Cardiac septum (tissue), 1 donor: ENCODE data around the gene ZNF620. TPM values are rescaled to one million over a fixed set of nuclear protein-coding genes. Genes with fewer than 3 reads are reported as not detected.
A peak's percentile ranks its signal among the peaks of the same experiment; 100 is the strongest.
"Not testable (repeated sequence)": the region's sequence is repeated elsewhere in the genome, so short reads cannot be mapped to it uniquely, and the experiment has no call there.

ENCODE experiments used
- DNase-seq: peaks from one replicate; pipeline ENCODE4 v3.0.0-alpha.2; 2020; ENCODE audit warnings: low spot score
- intact Hi-C: fragments of 100-400 bp; cut with DNase I; formaldehyde crosslinking; loops from one replicate; pipeline ENCODE4 v1.14.0; 2022
- total RNA-seq: library from RNA; stranded (reverse); fragmentation: NEBNext Ultra II Directional; extraction: Animal tissue kit (Norgen Biotek cat#: 25700); gene quantifications from one replicate; pipeline ENCODE4 v1.2.1, GENCODE V29; 2021
- donor health status: DM: no; HTN: no; CAD: no.

ZNF620 gene
- total RNA-seq, 1 donor from 2014 or later, result 1.5 TPM

DNA sequence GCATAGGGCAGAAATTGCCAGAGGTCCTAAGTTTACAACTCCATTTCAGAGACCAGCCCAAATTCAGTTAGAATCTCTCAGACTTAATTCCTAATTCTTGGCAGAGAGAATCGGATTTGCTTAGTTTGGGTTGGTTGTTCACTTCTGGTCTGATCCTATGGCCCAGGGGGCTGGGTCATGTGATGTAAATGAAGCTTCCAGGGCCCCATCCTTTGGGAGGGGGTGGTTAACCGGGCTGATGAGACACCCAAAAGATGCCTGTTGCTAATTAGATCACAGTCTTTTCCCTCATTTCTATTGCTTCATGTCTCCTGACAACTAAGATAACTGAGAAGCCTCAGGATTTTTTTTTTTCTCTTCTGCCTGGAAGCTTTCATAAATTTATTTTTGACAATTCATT is 11.1 kb upstream of the ZNF620 start:
- intact Hi-C loops, result no loop called here
- no peak for DNase-seq

DNA sequence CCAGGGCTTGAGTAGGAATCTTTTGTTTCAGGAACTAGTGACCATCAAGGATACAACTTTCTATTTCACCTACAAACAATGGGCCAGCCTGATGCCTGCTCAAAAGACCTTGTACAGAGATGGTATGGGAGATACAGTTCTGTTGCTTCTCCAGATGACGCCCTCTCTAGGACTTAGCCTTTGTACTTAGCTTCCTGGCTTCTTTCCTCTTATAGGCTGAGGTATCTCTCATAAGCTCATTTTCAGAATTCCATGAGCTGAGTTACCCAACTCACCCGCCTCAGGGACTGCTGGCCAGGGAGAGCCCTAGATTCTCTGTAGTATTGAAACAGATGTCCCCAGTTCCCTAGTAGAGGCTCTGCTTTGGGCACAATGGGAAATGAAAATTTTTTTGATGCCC is 8.6 kb upstream of the ZNF620 start:
- DNase-seq, result no peak
- intact Hi-C loops, result no loop called here

DNA sequence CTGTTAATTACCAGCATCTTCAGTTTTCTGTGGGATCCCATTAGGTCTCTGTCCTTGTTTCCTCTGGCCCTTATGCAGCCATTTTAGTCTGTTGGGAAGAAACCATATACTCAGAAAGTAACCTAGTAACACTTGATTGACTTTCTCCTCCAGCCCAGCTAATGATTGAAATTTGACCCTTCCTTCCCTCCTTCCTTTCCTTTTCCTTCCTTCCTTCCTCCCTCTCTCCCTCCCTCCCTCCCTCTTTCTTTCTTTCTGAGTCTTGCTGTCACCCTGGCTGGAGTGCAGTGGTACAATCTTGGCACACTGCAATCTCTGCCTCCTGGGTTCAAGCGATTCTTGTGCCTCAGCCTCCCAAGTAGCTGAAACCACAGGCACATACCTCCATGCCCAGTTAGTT is 5.9 kb upstream of the ZNF620 start:
- intact Hi-C loops, result no loop called here
- DNase-seq, result no peak

DNA sequence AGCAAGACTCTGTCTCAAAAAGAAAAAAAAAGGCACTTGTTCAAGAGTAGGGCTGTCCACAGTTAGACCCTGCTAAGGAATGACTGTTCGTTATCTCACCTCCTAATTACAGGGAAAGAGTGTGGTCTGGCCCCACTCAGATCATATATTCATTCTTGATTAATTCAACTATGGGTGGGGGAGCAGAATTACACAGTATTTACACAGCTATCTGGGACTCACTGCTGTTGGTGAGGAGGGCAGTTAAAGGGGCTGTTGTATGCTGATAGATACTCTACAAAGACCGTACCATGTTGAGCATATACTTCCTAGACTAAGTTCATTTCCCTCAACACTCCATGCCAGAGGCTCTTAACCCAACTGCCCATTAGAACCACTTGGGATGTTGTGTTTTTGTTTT is 3.8 kb upstream of the ZNF620 start:
- intact Hi-C loops, result no loop called here
- DNase-seq, result no peak

DNA sequence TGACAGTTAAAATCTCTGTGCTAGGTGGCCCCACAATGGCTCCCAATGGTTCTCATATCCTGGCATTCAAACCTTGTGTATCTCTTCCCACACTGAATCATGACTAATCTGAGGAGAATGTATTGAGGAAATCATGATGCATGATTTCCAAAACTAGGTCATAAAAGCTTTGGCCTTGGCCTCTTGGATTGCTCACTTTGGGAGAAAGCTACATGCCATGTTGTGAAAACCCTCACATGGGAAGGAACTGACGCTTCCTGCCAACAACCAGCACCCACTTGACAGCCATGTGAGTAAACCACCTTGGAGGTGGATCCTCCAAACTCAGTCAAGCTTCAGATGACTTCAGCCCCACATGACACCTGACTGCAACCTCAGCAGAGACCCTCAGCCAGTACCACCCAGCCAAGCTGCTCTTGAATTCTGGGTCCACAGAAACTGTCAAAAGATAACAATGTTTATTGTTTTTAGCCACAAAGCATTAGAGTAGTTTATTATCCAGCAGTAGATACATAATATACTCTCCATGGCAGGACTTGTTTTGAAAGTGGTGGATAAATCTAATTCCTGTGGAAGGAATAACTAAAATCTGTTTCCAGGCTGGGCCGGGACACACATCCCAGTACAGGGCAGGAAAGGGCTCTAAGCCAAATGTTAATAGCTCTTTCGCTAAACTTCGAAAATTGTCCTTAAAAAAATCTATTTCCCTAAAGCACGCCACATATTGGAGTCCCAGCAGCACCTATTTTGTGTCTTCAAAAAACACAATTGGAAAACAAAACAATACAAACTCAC is 1.0 kb upstream of the ZNF620 start:
- intact Hi-C loops, result loop anchor here (1.0 to 5.0 kb wide), 2 partner anchors 28 to 53 kb away; partner anchors contain the start of gene ZNF619
- no peak for DNase-seq

DNA sequence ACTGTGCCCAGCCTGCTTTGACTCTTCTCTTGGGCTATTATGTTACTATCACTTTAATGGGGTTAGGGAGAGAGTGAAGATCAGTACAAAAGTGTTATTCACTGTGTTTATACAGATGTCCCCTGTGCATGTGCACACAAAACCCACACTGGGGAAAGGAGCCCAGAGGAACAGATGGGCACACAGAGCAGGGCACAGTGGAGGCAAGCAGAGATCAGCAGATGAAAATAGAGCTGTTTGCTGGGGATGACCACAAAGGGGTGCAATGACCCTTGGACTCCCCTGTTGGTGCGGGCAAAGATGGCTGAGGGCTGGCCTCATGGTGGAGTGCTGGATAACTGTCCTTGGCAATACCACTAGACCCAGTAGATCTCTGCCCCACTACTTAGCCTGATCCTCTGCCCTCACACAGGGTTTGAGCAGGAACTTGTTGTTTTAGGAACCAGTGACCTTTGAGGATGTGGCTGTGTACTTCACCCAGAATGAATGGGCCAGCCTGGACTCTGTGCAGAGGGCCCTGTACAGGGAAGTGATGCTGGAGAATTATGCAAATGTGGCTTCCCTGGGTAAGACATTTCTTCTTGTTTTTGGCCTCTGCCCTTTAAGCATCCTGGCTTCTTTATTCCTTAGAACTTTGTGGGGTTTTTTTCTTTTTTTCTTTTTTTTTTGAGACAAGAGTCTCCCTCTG is 5.3 kb downstream of the ZNF620 start:
- intact Hi-C loops, result no loop called here
- DNase-seq, result no peak

DNA sequence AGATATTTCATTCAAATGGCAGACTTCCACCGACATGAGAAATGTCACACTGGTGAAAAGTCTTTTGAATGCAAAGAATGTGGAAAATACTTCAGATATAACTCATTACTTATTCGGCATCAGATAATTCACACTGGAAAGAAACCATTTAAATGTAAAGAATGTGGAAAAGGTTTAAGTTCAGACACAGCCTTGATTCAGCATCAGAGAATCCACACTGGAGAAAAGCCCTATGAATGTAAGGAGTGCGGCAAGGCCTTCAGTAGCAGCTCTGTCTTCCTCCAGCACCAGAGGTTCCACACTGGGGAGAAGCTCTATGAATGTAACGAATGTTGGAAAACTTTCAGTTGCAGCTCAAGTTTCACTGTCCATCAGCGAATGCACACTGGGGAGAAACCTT is 10.4 kb downstream of the ZNF620 start:
- intact Hi-C loops, result no loop called here
- no peak for DNase-seq

DNA sequence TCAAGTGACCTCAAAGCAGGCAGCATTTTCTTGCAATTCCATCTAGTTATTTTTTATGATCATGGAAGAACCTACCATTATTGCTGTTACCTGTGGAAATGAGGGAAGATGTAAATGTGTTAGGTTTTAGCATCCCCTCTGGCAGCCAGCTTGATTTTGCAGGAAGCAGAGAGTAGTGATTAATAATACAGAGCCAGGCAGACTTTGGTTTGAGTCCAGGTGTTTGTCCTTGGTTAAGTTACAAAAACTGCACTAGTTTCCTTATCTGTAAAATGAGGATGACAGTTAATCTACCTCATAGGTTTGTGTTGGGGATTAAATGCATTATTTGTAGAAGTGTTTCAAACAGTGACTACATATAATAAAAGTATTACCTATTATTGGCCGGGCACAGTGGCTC is 12.2 kb downstream of the ZNF620 start:
- intact Hi-C loops, result no loop called here
- DNase-seq, result no peak

DNA sequence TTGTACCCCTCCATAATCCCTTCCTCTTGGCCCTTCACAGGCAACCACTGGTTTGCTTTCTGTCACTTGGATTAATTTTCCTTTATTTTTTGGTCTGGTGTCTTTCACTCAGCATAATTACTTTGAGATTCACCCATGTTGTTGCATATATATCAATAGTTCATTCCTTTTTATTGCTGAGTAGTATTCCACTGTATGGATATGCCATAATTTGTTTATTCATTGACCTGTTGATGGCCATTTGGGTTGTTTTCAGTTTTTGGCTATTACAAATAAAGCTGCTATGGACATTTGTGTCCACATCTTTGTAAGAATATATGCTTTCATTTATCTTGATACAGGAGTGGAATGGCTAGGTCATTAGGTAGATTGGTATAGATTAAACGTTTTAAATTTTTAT is 13.0 kb downstream of the ZNF620 start:
- intact Hi-C loops, result no loop called here
- no peak for DNase-seq

DNA sequence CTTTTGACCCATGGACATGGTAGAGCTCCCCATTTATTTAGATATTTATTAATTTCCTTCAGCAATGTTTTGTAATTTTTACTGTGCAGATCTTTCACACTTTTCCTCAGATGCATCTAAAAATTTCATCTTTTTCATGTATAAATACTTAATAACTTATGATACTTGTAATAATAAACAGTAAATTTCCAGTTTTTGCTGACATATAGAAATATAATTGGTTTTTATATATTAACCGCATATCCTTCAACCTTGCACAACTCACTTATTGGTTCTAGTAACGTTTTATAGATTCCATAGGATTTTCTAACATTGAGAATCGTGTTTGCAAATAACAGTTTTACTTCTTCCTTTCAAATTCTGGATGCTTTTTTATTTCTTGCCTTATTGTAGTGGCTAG is 15.4 kb downstream of the ZNF620 start:
- intact Hi-C loops, result no loop called here
- no peak for DNase-seq

DNA sequence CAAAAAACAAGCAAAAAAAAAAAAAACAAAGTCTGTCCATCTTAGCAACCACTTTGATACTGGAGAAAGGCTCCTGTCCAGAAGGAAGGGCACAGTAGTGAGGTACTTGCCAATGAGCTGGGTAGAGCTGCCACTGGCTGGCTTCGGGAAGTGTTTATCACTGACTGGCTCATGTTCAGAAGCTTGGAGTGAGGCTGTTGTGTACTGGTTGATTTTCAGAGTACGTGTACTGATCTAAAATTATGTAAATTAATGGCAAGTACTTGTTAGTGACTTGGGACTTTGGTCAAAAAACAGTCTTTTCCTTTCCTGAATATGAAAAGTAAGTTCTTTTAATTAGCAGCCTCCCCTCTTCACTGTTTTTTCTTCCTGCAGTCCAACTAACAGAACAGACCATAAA is 17.9 kb downstream of the ZNF620 start:
- DNase-seq, result no peak
- intact Hi-C loops, result loop anchor here (2.0 kb wide), 2 partner anchors 47 to 67 kb away; partner anchors contain the start of genes RPL14 and ZNF619

DNA sequence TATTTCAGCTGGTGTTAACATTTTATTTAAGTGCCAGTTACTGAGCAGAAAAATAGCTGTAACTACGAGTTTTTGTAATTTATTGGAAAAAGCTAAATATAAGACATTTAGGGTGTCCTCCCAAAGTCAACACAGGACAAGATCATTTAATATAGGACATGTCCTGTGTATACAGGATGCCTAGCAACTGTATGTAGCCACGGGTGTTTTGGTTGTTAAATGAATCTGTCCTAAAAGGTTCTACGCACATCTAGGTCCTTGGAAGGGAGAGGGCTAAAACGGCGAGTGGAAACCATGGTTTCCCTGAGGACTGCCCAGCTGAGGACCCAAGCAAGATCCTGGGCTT is 18.4 kb downstream of the ZNF620 start:
- intact Hi-C loops, result loop anchor here (2.0 kb wide), 2 partner anchors 47 to 67 kb away; partner anchors contain the start of genes RPL14 and ZNF619

DNA sequence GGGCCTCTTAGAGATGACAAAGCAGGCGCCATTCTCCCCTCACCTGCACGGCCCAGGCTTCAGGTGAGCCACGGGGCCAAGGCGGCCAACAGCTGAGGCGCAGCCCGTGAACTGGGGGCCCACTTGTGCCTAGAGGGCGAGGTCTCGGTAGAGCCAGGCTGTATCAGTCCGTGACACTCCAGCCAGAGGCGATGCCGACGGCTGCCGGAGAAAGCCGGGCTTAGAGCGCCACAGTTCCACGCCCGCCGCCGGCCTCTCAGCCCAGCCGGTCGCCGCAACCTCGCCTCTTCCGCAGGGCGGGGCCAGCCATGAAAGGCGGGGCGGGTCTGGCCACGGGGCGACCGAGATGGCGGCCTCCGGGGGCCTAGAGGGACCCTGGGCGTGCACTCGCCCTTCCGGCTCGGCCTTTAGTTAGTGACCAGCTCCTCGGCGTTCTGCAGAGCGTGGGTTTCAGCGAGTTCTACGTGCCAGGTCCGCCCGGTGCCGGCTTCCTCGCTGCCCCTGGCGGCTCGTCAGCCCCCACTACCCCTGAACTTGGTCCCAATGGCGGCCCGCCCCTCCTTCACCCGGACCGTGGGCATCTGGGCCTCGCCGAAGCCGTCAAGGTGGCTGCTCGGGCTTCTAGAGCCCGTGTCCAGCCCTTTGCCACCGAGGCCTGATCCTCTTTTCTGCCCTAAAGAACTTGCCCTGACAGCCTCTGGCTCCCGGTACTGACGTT is 18.9 kb downstream of the ZNF620 start, which contains the start of gene ZNF621:
ZNF621 (plus strand) TSS at position 393 of the 718 bp plus-strand sequence. CDS start 881 bp downstream, outside the sequence.
- intact Hi-C loops, result loop anchor here (2.0 kb wide), 2 partner anchors 48 to 68 kb away; partner anchors contain the start of genes RPL14 and ZNF619
- peak; percentile 96 for DNase-seq

More for the DNA sequence above, 18.4 kb downstream of the ZNF620 start:
- DNase-seq, result no peak

DNA sequence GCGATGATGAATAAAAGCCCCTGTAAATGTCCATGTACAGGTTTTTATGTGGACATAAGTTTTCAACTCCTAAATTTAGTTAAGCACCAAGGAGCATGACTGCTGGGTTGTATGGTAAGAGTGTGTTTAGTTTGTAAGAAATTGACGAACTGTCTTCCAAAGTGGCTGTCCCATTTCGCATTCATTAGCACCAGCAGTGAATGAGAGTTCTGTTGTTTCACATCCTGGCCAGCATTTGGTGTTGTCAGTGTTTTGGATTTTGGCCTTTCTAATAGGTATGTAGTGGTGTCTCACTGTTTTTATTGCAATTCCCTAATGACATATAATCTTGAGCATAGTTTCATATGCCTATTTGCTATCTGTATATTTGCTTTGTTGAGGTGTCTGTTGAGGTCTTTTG is 22.6 kb downstream of the ZNF620 start:
- intact Hi-C loops, result no loop called here
- no peak for DNase-seq

DNA sequence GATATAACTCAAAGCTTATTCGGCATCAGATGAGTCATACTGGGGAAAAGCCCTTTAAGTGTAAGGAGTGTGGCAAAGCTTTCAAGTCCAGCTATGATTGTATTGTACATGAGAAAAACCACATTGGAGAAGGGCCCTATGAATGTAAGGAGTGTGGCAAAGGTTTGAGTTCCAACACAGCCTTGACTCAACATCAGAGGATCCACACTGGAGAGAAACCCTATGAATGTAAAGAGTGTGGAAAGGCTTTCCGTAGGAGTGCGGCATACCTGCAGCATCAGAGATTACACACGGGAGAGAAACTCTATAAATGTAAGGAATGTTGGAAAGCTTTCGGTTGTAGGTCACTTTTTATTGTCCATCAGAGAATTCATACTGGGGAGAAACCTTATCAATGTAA is 26.4 kb downstream of the ZNF620 start:
- intact Hi-C loops, result no loop called here
- no peak for DNase-seq

DNA sequence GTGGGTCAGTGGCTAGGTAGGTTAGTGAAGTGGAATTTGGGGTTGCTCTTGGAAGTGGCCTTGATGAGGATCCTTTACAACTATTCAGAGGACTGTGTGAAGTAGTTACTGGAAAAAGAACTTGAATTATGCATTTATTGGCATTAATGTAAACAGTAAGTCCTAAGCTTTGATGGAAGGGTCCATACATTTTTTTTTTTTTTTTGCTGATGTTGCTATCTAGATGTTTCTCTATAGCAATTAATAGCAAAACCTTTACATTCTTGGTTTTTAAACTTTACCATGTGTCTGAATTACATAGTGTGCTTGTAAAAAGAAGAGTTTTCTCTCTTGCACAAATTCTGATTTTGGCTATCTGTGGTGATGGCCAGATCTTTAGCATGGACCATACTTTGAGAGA is 28.4 kb downstream of the ZNF620 start:
- intact Hi-C loops, result no loop called here
- no peak for DNase-seq

DNA sequence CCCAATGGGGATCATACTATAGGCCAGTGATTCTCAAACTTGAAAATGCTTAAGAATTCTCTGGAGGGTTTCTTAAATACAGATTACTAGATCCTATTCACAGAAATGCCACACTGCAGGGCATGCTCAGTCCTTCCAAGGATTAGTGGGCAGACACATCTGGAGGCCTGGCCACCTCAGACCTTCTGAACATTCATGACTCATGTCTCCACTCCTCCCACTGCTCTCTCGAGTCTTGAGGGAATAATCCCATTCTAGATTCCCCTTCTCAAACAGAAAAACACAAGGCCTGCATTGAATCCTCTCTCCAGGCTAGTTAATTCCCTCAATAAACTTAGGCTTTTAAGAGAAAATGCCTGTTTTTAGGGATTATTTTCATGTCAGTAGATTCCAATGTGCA is 41.0 kb downstream of the ZNF620 start:
- DNase-seq, result no peak
- intact Hi-C loops, result no loop called here

DNA sequence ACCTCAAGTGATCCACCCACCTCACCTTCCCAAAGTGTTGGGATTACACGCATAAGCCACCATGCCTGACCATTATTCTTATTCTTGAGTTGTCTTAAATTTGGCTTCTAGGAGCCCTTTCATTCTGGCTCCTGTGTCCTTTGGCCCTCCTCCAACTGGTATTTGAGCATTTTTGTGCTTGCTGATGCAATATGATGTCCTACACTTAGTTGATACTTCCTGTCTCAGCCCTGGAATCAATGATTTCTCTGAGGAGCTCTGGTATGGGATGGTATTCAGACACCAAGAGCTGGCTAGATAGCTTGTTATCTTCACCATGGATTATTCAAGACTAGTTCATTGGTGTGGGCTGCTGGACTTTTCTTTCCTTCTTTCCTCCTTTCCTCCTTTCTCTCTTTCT is 44.3 kb downstream of the ZNF620 start:
- intact Hi-C loops, result no loop called here
- no peak for DNase-seq

DNA sequence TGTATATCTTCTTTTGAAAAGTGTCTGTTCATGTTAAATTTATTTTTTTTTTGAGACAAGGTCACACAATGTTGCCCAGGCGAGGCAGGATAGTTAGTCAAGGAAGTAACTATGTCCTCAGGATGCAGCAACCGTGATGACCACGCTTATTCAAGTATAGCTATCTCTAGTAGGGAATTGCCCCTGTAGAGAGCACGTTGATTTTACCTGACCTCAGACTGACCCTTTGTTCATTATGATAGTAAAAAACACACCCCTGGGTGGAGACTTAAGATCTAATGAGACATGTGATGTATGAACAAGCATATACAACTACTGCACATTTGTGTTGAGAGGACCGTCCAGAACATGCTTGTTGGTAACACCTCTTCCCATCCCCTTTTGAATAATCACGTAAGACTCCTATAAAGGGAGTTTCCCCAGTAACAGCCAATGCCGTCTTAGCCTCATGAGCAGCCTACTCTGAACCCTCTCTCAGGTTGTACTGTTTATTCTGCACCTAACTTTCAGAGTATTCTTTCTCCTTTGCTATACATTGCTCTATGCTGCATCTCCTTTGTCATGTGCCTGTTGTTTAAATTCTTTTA is 51.8 kb downstream of the ZNF620 start:
- intact Hi-C loops, result no loop called here
- no peak for DNase-seq

DNA sequence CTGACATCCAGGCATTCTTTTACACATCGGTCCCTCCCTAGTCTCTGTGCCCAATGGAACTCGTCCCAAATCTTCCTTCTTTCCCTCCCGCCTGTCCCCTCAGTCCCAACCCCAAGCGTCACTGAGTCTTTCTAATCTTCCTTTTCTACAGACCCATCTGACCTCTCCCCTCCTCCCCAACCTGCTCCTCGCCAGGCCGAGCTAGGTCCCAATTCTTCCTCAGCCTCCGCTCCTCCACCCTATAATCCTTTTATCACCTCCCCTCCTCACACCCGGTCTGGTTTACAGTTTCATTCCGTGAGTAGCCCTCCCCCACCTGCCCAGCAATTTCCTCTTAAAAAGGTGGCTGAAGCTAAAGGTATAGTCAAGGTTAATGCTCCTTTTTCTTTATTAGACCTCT is 56.6 kb downstream of the ZNF620 start:
- DNase-seq, intact Hi-C loops: not testable (repeated sequence)
